Sigmoid colon (tissue), 7 donors: ENCODE measurements around the gene ZNF296. TPM values are rescaled to one million over a fixed set of nuclear protein-coding genes. Genes with fewer than 3 reads are reported as not detected.
"Not testable (repeated sequence)": the region's sequence is repeated elsewhere in the genome, so short reads cannot be mapped to it uniquely, and the experiment has no call there.

Experiments used
- DNase-seq: peaks from one replicate; pipeline ENCODE4 v3.0.0-alpha.2; 2019
- H3K27ac ChIP-seq, 4 donors: fragments of 200-600 bp; sonication (generic); one replicate each; pipeline ENCODE4 v1.5.1; 2016 to 2019; ENCODE audit warnings: mild to moderate bottlenecking in 1 of 4
- H3K27me3 ChIP-seq, 3 donors: fragments of 200-600 bp; sonication (generic); one replicate each; pipeline ENCODE4 v1.5.1; 2019; ENCODE audit warnings: mild to moderate bottlenecking in 1 of 3
- H3K36me3 ChIP-seq, 4 donors: fragments of 200-600 bp; sonication (generic); one replicate each; pipeline ENCODE4 v1.5.1; 2016 to 2019
- H3K4me1 ChIP-seq, 4 donors: fragments of 200-600 bp; sonication (generic); one replicate each; pipeline ENCODE4 v1.5.1; 2017 to 2019
- H3K4me3 ChIP-seq, 4 donors: fragments of 200-600 bp; sonication (generic); one replicate each; pipeline ENCODE4 v1.5.1; 2017 to 2019; ENCODE audit warnings: mild to moderate bottlenecking in 2 of 4, moderate library complexity in 1 of 4
- H3K9me3 ChIP-seq, 4 donors: fragments of 200-600 bp in 3 of 4; sonication (generic) in 3 of 4; one replicate each; pipeline versions ENCODE4 v1.5.1 to v1.6.1; 2013 to 2019
- CTCF ChIP-seq, 4 experiments: fragments of 450-650 bp in 3 of 4; fragments of 200-600 bp in 1 of 4; IDR thresholded peaks; one replicate each; pipeline ENCODE4 v1.5.1; 2016 to 2019; ENCODE audit warnings: antibody characterized with exemption in 4 of 4, mild to moderate bottlenecking in 3 of 4, moderate library complexity in 2 of 4
- EP300 ChIP-seq, 4 donors: sonication (generic); formaldehyde crosslinking; IDR thresholded peaks; one replicate each; pipeline ENCODE4 v1.6.1; 2017; ENCODE audit warnings: antibody characterized with exemption in 4 of 4
- POLR2A ChIP-seq, 2 donors: fragments of 450-650 bp; IDR thresholded peaks; one replicate each; pipeline ENCODE4 v1.6.1; 2016; ENCODE audit warnings: antibody characterized with exemption in 2 of 2, mild to moderate bottlenecking in 2 of 2, moderate library complexity in 2 of 2
- POLR2AphosphoS5 ChIP-seq, 4 donors: sonication (generic); formaldehyde crosslinking; IDR thresholded peaks; one replicate each; pipeline ENCODE4 v1.6.1; 2017; ENCODE audit warnings: antibody characterized with exemption in 4 of 4
- WGBS, 2 donors: extraction: QIAGEN DNeasy Blood & Tissue Kit; methylation state at CpG; one replicate each; pipeline ENCODE4 v1.1.7; 2013; 5-methylcytosine and 5-hydroxymethylcytosine counted together
- intact Hi-C: fragments of 100-400 bp; cut with DNase I; formaldehyde crosslinking; loops from one replicate; pipeline ENCODE4 v1.15.1; 2023
- polyA plus RNA-seq, 3 donors: library from polyadenylated mRNA; stranded (reverse); fragments of 200-250 nt; gene quantifications; one replicate each; pipeline ENCODE4 v1.2.3, GENCODE V29; 2013
- total RNA-seq, 4 donors: library from RNA; depleted of rRNA; stranded (reverse); fragments of >200 nt; gene quantifications; one replicate each; pipeline ENCODE4 v1.1.0, GENCODE V29; 2016
- donor health status: healthy with polysubstance abuse.
- donor health status: Bipolar disorder and iron deficiency.
- donor health status: healthy.

Gene ZNF296
- total and polyA plus RNA-seq, 7 donors = 0.41 to 5.4 (median 2.8) TPM; not detected in 2

- Histone ChIP-seq H3K27ac (no peak overlapping the region), H3K36me3 (no peaks in the 10 kb centered on the region), H3K4me3 (no peak overlapping the region), H3K9me3 (no peaks in the 10 kb centered on the region), H3K4me1 (peaks cover 0 to 24% (median 14%) of the 10 kb centered on the region in 4 donors), H3K27me3 (no peaks in the 10 kb centered on the region)
- 20 to 58% methylated on average over 9 of the region's 9 CpGs for WGBS, 2 donors
- no peak for DNase-seq
- intact Hi-C loops = no loop called here
- TF ChIP-seq EP300 (IDR thresholded peaks at IDR 0.05) (no peak), CTCF (IDR thresholded peaks at IDR 0.05) (no peak), POLR2A (IDR thresholded peaks at IDR 0.05) (no peak), POLR2AphosphoS5 (IDR thresholded peaks at IDR 0.05) (no peak)
Observed at GRCh38 chr19:45113628-45114027, 37.4 kb upstream of the ZNF296 start.

- H3K27ac ChIP-seq = no peak overlapping the region
- H3K4me1 ChIP-seq = peaks cover 0 to 12% (median 8%) of the 10 kb centered on the region in 4 donors
- no peaks in the 10 kb centered on the region for H3K9me3 ChIP-seq
- no peaks in the 10 kb centered on the region for H3K27me3 ChIP-seq
- H3K36me3 ChIP-seq = no peaks in the 10 kb centered on the region
- WGBS, 2 donors = 62 to 87% methylated on average over 11 of the region's 11 CpGs
- DNase-seq = no peak
- TF ChIP-seq CTCF (IDR thresholded peaks at IDR 0.05) (no peak), EP300 (IDR thresholded peaks at IDR 0.05) (no peak), POLR2AphosphoS5 (IDR thresholded peaks at IDR 0.05) (no peak), POLR2A (IDR thresholded peaks at IDR 0.05) (no peak)
- H3K4me3 ChIP-seq = no peak overlapping the region
- intact Hi-C loops = no loop called here
Observed at GRCh38 chr19:45112111-45112827, 36.0 kb upstream of the ZNF296 start.

GRCh38 chr19:45110851-45111266 is 34.6 kb upstream of the ZNF296 start:
- H3K27ac ChIP-seq = no peak overlapping the region
- WGBS, 2 donors = 66 to 86% methylated on average over 5 of the region's 5 CpGs
- H3K27me3 ChIP-seq = no peaks in the 10 kb centered on the region
- no peaks in the 10 kb centered on the region for H3K36me3 ChIP-seq
- H3K4me3 ChIP-seq = no peak overlapping the region
- DNase-seq = no peak
- no peaks in the 10 kb centered on the region for H3K9me3 ChIP-seq
- no peak for TF ChIP-seq POLR2AphosphoS5 (IDR thresholded peaks at IDR 0.05)
- no peak for TF ChIP-seq CTCF (IDR thresholded peaks at IDR 0.05)
- no peak for TF ChIP-seq EP300 (IDR thresholded peaks at IDR 0.05)
- TF ChIP-seq POLR2A (IDR thresholded peaks at IDR 0.05) = no peak
- intact Hi-C loops = no loop called here
- H3K4me1 ChIP-seq = no peaks in the 10 kb centered on the region

- Histone ChIP-seq H3K9me3 (no peaks in the 10 kb centered on the region), H3K4me3 (no peak overlapping the region), H3K27me3 (no peaks in the 10 kb centered on the region), H3K27ac (no peak overlapping the region), H3K36me3 (no peaks in the 10 kb centered on the region), H3K4me1 (peaks cover 0 to 18% (median 18%) of the 10 kb centered on the region in 4 donors)
- intact Hi-C loops = no loop called here
- DNase-seq = no peak
- WGBS, 2 donors = 76 to 89% methylated on average over 12 of the region's 12 CpGs
- no peak for TF ChIP-seq POLR2AphosphoS5 (IDR thresholded peaks at IDR 0.05)
- no peak for TF ChIP-seq CTCF (IDR thresholded peaks at IDR 0.05)
- no peak for TF ChIP-seq EP300 (IDR thresholded peaks at IDR 0.05)
- no peak for TF ChIP-seq POLR2A (IDR thresholded peaks at IDR 0.05)
Observed at GRCh38 chr19:45107621-45108150, 31.4 kb upstream of the ZNF296 start.

GRCh38 chr19:45106363-45106762 is 30.1 kb upstream of the ZNF296 start:
- H3K4me3 ChIP-seq, H3K27ac ChIP-seq, intact Hi-C loops, H3K9me3 ChIP-seq, H3K36me3 ChIP-seq, H3K27me3 ChIP-seq, DNase-seq: not testable (repeated sequence)
- WGBS, 2 donors = 84 to 92% methylated on average over 11 of the region's 11 CpGs
- H3K4me1 ChIP-seq = peaks cover 0 to 25% (median 20%) of the 10 kb centered on the region in 4 donors
